Activated naive CD4-positive, alpha-beta T cell treated with Interleukin-2 at 50 U/mL for 16 hours (primary cell): Measurements from ENCODE around the gene SPTLC2.
A peak's percentile ranks its signal among the peaks of the same experiment; 100 is the strongest.
"Not testable (repeated sequence)": the region's sequence is repeated elsewhere in the genome, so short reads cannot be mapped to it uniquely, and the experiment has no call there.

Source experiments
- DNase-seq: peaks from one replicate; pipeline ENCODE4 v3.0.0-alpha.2; 2020

SPTLC2 gene

DNA sequence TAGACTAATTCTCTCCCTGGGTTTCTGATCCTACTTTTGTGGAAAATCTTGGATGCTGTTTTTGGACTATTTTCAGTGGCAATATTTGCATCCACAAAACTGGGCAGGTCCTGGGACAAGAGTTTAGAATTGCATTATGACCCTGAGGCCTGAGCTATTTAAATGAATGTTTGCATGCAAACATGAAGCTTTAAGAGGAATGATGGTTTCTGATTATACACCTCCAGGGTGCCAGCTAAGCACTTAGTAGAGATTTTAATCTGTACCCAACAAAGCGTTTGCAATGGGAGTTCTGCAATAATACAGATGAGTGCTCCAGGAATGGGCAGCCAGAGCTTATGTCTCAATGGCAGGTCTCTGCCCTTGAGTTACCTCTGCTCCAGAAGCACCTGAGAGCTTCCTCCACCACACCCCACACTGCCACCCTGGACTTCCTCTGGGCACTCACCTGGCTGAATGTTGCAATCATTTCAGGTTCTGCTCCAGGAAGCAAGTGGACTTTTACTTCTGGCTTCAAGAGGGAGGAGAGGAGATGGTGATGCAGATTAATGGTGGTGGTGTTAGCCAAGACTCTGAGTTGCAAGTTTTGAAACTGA lies 6.0 kb upstream of the SPTLC2 start:
- no peak for DNase-seq

DNA sequence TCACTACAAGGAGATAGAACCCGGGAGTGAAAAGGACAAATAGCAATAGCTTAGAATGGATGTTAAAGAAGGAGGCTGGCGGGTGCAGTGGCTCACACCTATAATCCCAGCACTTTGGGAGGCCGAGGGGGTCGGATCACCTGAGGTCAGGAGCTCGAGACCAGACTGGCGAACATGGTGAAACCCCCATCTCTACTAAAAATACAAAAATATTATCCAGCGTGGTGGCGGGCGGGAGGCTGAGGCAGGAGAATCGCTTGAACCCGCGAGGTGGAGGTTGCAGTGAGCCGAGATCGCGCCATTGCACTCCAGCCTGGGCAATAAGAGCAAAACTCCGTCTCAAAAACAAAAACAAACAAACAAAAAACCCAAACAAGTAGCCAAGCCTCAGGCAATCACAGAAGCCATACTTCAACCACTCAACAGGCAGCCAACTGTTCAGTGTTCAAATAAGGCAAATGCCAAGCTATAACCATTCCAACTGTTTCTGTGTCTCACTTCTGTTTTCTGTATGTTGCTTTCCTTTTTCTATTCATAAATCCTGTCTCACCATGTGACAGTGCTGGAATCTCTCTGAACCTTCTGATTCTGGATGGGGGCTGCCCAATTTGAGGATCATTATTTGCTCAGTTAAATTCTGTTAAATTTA lies 3.9 kb upstream of the SPTLC2 start:
- DNase-seq: no peak

DNA sequence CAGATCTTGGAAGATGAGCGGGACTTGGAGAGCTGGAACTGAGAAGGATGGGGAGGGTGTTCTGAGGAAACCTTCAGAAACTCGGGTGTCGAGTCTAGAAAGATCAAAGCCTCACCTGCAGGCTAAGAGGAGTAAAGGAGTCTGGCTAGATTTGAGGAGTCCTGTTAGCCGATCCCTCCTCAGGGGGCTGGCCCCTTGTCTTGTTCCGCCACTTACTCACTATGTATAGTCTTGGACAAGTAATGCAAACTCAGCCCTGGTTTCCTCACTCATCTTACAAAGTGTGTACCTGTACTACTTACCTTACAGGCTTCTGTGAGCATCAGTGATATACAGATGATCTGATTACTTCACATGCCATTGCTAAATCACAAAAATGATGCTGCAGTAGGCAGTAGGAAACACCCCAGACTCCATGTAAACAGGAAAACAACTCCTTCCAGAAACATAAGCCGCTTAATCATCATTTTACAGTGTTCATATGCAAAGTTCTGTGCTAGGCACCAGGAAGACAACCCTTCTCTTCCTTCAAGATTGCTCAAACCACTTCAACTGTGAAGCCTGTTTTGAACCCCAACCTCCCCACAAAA lies 2.0 kb upstream of the SPTLC2 start:
- DNase-seq: no peak

DNA sequence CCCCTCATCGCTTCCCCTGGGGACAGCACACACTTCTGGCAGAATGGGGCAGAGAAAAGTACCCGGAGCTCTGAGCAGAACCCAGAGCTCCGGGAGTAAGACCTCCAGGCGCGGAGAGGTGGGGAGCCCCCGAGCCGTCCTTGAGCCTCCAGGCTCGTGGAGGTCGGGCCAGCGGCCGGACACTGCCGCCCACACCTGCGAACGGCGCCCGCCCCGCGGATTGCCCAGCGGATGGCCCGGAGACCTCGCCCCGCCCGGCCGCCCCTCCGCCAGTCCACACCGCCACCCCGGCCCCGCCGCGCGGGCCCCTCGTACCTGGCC lies 344 bp downstream of the SPTLC2 start:
- DNase-seq: peak; percentile 11

DNA sequence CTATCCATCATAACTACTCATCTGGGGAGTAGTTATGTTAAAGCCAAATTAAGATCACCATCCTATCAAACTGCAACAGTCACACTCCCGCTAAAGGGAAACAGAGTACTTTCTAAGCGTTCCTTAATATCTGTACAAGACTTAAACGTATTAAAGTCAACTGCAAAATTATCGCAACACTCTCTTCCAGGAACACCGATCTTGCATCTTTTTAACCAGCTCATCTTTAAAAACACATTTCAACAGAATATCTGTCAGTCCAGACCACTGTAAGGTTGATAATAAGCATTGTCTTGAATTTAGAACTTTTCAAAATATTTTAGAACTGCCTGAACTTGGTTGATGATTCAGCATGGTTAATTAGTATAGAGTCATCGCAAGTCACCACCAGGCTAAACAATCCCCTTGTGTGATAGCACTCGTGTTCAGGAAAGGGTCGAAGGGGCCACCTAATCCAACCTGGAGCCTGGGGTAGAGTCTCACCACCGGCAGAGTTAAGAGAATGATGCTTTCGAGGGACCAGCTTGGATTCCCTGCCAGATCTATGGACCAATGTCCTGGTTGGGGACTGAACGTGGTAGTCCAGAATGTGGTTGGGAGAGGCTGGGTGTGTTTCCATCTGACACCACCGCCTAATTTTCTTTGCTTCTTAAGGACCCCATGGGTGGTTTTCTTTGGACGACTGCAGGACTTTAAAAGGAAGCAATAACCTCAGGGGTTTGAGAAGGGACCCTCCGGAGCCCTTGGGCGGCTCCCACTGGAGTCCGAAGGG lies 890 bp downstream of the SPTLC2 start:
- peak; percentile 12 for DNase-seq

DNA sequence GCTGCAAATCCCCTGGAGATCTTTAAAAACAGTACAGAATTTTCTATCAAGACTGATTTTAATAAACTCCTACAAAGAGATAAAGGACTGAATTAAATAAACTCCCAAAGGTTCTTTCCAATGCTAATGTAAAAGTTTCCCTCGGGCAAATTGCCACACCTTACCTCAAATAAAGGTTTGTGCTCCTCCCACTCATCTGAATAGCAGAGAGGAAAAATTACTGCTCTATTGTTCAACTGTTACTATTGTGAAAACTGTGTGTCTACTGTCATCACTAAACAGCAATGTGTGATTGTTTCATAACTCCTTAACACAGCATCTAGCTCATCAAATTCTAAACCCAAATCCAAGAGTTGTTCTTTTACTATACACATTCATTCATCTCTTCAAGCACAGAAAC lies 3.2 kb downstream of the SPTLC2 start:
- DNase-seq: no peak

DNA sequence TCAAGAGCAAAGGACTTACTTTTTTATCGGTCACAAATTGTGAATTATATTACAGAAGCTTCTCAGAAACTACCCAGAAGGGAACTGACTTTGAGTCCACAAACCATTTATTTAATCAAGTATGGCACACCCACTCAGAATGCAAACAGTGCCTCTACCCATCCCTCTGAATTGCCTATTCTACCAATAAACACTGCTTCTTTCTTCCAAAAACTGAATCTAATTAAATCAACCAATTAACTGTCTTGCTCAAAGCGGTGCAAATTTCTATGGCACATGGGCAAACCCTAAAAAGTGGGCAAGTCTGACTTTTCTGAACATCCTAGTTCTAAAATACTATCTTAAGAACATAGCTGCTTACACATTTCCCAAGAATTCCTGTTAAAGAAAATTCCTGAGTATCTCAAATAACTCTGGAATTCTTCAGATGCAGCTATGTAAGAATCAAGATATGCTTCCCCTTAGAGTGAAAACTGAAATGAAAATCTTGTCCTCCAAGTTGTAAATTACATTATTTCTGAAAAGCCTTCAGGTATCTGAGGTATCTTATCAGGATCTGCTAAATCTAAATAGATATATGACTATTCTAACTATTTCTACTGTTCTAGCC lies 4.3 kb downstream of the SPTLC2 start:
- no peak for DNase-seq

DNA sequence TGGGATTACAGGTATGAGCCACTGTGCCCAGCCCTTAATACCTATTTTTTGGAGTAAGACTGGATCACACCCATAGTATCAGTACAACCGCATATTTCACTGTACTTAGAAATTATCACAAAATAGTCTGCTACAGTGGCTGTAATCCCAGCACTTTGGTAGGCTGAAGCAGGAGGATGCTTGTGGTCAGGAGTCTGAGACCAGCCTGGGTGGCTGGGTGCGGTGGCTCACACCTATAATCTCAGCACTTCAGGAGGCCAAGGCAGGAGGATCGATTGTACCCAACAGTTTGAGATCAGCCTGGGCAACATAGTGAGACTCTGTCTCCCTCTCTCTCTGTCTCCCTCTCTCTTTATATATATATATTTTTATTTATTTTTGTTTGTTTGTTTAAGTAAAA lies 5.9 kb downstream of the SPTLC2 start:
- DNase-seq: no peak

DNA sequence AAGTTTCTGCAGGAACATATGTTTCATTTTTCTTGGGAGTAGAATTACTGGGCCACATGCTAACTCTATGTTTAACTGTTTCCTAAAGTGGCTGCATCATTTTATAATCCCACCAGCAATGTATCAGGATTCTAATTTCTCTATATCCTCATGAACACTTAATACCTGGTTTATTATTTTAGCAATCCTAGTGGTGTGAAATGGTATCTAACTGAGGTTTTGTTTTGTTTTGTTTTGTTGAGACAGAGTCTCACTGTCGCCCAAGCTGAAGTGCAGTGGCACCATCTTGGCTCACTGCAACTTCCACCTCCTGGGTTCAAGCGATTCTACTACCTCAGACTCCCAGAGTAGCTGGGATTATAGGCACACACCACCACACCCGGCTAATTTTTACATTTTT lies 6.5 kb downstream of the SPTLC2 start:
- no peak for DNase-seq

DNA sequence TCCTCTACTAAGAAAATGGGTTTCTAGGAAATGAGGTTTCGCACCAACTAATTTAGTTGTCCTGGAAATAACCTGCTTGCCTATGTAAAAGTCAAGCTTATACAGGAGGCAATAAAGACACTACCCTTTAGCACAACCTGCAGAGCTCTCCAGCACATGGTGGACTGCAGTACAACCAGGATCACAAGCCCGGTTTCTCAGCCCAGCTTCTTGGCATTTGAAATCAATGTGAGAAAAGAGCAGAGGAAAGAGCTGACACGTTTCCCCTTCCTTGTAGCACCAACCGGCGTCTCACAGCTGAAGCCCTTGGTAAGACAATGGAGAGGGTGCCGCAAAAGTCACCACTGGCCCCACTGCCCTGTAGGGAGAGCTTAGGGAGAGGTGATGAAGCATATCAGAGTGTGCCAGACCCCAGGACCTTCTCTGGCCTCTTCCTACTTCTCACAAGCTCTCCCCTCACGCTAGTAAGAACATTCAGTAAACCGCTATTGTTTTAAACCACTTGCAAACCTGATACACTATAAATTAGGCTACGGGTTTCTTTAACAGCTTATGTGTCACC lies 8.6 kb downstream of the SPTLC2 start:
- DNase-seq: peak; percentile 8

DNA sequence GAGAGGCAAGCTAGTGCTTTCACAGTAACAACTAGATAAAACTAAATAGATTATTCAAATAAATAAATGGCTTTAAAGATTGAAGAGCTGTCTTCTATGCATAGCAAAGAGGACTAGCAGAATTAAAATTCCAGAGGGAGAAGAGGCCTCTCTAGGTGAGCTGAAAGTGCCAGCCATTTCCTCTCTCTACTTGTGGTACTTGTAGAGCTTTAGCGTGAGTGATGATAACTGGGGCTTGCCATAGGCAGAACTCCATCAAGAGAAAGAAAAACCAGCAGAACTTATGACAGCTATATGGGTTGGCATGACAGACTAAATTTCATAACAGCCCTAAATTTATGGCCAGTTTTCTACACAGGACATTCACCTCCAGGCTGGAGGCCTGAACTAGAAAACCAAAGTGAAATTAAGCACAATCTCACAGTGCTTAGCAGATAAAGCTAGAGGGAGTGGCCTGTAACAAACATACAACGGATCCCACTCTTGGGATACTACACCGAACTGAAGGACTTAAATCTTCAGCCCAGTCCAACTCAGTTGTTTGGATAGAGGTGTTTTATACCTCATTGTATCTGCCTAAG lies 11.0 kb downstream of the SPTLC2 start:
- no peak for DNase-seq

DNA sequence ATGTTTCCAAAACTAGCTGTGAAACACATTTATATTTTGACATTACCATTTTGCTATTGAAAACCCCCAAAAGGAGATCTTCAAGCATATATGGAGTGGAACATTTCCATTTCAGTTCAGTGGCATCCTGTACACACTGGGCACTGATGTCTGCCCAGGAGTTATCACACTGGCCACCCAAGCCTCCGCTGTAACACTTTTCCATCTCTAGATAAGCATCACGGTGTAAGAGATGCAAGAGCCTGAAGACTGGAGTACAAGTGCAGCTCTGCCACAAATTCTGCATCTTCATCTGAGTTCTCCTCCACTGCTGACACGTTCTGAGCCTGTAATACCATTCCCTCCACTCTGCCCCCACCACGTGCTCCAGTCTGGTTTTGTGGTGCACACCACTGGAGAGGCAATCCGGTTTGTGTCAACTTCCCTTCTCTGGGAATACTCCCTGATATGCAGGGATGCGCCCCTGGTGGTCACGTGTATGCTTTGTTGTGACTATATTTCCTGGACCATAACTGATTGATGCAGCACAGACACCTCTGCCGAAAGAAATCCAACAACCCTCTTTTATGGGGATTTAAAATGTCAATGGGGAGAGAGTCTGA lies 12.7 kb downstream of the SPTLC2 start:
- DNase-seq: no peak

DNA sequence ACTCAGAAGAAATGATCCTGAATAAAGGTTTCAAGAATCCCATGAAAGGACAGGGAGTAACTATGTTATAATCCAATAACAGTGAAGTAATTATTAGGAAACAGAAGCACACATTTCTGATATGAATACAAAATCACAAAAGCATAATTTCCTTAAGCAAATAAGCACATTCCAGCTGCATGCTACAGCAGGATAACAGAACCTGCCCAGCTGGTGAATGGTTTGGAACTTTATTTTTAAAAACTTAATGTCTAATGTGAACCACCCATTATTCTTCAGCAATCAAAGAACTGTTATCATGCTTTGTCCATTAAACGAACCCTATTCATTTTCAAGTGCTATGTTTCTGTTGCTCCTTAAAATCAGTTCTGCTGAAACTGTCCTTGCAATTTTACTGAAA lies 13.4 kb downstream of the SPTLC2 start:
- DNase-seq: no peak

DNA sequence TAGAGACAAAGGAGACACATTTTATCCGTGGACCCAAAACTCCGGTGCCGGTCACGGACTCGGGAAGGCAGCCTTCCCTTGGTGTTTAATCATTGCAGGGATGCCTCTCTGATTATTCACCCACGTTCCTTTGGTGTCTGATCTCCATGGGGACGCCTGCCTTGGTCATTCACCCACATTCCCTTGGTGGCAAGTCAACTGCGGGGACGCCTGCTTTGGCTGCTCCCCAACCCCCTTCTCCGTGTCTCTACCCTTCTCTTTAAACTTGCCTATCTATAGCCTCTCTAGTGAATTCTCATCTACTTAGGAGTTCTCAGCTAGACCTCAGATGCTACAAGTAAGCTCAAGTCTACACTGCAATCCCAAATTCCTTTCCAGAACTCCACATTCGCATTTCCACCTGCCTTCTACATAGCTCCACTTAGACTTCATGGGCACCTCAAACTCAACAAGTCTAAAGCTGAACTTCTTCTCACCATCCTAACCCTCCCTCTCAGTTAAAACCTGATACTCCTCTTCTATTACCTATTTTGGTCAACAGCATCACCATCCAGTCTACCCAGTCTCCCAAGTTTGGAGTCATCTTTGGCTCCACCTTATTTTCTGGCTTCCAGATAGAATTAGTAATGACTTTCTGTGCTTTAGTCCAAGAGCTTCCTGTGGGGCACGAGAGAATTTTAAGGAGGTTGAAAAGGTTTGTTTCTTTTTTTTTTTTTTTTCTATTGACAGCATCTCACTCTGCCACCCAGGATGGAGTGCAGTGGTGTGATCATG lies 14.4 kb downstream of the SPTLC2 start:
- no peak for DNase-seq

DNA sequence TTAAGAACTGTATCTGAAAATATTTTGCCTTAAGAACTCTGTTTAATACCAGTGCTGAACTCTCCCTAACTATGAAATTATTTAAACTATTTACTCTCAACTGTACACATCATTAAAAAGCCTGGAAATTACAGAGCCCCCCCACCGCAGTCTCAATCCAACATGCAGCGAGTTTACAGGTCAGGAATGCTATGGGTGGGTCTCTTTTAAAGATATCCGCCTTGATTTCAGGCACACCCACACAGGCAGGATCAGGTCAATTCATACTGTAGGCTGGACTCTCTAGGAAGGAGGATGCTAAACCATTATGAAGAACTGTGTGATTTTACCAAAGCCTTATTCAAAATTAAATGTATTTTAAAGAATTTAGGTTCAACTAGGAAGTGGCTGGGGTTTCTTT lies 16.5 kb downstream of the SPTLC2 start:
- DNase-seq: no peak

DNA sequence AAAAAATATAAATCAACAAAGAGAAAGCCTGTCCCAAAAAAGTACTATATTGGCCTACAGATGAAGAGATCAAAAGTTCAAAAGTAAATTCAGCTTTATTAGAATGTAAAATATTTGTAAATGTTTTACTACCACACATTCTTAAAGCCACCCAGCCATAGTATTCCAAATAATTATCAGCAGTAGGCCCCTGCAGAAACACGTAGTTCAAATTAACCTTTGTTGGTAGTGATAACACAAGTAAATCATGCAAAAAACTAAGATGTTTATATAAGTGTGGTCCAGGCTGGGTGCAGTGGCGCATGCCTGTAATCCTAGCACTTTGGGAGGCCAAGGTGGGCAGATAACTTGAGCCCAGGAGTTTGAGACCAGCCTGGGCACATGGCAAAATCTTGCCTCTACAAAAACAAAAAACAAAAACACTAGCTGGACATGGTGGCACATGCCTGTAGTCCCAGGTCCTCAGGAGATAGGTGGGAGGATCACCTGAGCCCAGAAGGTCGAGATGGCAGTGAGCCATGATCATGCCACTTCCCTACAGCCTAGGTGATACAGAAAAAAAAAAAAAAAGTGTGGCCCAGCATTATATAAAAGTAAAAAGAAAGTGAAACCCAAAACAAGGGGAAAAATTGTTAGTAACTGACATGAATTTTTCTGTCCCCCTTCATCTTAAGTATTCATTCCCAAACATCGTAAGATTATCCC lies 17.9 kb downstream of the SPTLC2 start:
- DNase-seq: no peak

DNA sequence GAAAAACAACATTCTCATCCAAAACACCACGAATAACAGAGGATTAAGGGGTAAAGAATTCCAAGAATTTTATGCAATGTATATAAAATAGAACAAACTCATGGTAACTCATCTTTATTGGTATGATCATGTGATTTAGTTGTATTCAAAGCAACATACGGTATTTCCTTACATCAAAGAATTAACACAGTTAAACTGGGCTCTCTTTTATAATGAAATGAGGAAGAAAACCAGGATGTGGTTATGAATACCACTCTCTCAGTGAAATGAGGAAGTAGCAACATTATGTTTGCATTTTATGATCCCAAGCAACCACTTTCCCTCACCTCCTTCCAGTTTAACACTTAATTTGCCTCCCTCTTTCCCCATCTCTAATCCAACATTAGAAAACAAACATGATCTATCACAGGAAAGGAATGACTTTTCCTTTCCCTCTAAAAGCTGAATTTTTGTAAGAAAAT lies 22.9 kb downstream of the SPTLC2 start:
- DNase-seq: no peak

DNA sequence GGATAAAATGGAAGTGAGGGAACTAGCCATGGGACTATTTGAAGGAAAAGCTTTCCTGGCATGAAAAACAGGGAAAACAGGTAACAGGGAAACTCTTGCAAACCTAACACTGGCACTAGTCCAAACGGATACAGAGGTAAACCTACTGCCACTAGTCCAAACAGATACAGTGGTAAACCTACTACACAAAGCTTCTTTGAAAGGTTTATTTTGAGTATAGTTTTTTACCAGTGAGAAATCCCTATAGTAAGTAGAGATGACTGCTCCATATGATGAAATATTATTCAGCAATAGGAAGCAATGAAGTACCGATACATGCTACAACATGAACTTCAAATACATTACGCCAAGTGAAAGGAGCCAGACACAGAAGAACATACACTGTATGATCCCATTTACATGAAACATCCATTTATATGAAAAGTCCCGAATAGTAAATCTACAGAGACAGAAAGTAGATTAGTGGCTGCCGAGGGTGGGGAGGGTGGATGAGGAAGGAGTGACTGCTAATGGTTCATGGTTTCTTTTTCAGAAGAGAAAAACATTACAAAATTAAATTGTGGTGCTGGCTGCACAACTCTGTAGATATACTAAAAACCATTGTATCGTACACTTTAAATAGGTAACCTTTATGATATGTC lies 25.5 kb downstream of the SPTLC2 start:
- DNase-seq: no peak

DNA sequence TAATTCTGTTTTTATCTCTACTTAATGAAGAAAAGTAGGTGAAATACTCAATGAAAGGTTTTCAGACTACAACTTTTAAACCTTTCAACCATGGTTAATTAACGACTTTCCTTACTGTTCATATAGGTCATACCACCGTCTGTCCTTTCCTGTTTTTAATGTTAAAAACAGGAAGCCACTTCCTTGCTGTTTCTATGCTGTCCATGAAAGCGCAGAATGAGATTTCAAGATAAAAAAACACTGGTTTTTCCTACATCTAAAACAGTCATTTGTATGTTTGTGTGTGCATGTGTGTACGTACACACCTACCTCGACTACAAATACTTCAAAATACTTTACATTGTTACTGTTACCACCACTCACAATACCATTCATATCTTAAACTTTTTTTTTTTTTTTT lies 27.3 kb downstream of the SPTLC2 start:
- no peak for DNase-seq

DNA sequence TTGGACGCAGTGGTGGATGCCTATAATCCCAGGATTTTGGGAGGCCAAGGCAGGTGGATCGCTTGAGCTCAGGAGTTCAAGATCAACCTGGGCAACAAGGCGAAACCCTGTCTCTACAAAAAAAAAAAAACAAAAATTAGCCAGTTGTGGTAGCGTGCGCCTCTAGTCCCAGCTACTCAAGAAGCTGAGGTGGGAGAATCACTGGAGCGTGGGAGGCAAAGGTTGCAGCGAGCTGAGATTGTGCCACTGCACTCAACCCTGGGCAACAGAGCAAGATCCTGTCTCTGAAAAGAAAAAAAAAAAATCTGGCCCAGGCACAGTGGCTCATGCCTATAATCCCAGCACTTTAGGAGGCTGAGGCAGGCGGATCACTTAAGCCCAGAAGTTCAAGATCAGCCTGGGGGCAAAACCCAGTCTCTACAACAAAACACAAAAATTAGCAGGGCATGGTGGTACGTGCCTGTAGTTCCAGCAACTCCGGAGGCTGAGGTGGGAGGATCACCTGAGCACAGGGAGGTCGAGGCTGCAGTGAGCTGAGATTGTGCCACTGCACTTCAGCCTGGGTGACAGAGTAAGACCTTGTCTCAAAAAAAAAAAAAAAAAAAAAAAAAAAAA lies 27.9 kb downstream of the SPTLC2 start:
- DNase-seq: not testable (repeated sequence)
